NCI-H2029 treated with DMSO at 0.1 percent for 48 hours (cell line): ENCODE results near the gene NT5C2.

Experiments used
- DNase-seq: peaks from one replicate; lab custom pipeline; 2025; lab: John Stamatoyannopoulos, UW

The NT5C2 gene

GRCh38 chr10:103055105-103055504 lies 138.0 kb downstream of the NT5C2 start:
- no peak for DNase-seq

- no peak for DNase-seq
Measured at GRCh38 chr10:103054621-103055020, 138.5 kb downstream of the NT5C2 start.

- no peak for DNase-seq
Measured at GRCh38 chr10:103053659-103054581, 139.2 kb downstream of the NT5C2 start.

- no peak for DNase-seq
Measured at GRCh38 chr10:103049237-103049636, 143.8 kb downstream of the NT5C2 start.

- DNase-seq: no peak
Measured at GRCh38 chr10:103047381-103047780, 145.7 kb downstream of the NT5C2 start.

GRCh38 chr10:103045961-103046360 lies 147.1 kb downstream of the NT5C2 start:
- DNase-seq: no peak

GRCh38 chr10:103044942-103045489 lies 148.1 kb downstream of the NT5C2 start:
- DNase-seq: no peak

- no peak for DNase-seq
Measured at GRCh38 chr10:103042908-103043307, 150.2 kb downstream of the NT5C2 start.

GRCh38 chr10:103042129-103042528 lies 150.9 kb downstream of the NT5C2 start:
- no peak for DNase-seq

- DNase-seq: no peak
Measured at GRCh38 chr10:103041391-103041790, 151.7 kb downstream of the NT5C2 start.

- no peak for DNase-seq
Measured at GRCh38 chr10:103040418-103040817, 152.7 kb downstream of the NT5C2 start.

GRCh38 chr10:103038570-103038969 lies 154.5 kb downstream of the NT5C2 start:
- DNase-seq: no peak
